IPS-20b (cell line): ENCODE data around the gene CPLX3.

Source experiments
- H3K27ac ChIP-seq: one replicate; pipeline ENCODE4 v1.5.1; 2013; ENCODE audit warnings: low read length
- H3K27me3 ChIP-seq: 2 replicates; pipeline ENCODE4 v1.6.1; 2013; ENCODE audit warnings: mild to moderate bottlenecking, low read length, inconsistent platforms; ENCODE audit not compliant: insufficient read depth
- H3K36me3 ChIP-seq: 2 replicates; pipeline ENCODE4 v1.6.1; 2013; ENCODE audit warnings: low read depth, mild to moderate bottlenecking, inconsistent platforms, low read length, moderate library complexity; ENCODE audit not compliant: insufficient read depth
- H3K4me1 ChIP-seq: 2 replicates; pipeline ENCODE4 v1.6.1; 2013; ENCODE audit warnings: mild to moderate bottlenecking, control low read depth, inconsistent platforms, low read length, moderate library complexity; ENCODE audit not compliant: insufficient read depth
- H3K4me3 ChIP-seq: 2 replicates; pipeline ENCODE4 v1.5.1; 2013; ENCODE audit warnings: mild to moderate bottlenecking, low read length, inconsistent platforms
- H3K9ac ChIP-seq: 2 replicates; pipeline ENCODE4 v1.6.1; 2013; ENCODE audit warnings: low read depth, mild to moderate bottlenecking, inconsistent platforms, low read length, moderate library complexity
- H3K9me3 ChIP-seq: 2 replicates; pipeline ENCODE4 v1.6.1; 2013; ENCODE audit warnings: mild to moderate bottlenecking, low read depth, low read length, inconsistent platforms; ENCODE audit not compliant: insufficient read depth

Gene CPLX3

GRCh38 chr15:74844319-74845207 is 18.1 kb downstream of the CPLX3 start:
- no peak overlapping the region for H3K9ac ChIP-seq
- H3K4me1 ChIP-seq = peaks cover 3% of the 10 kb centered on the region; the same call in 1 of the 2 replicates
- peaks cover 26% of the 10 kb centered on the region; the same call in 1 of the 2 replicates for H3K36me3 ChIP-seq
- H3K4me3 ChIP-seq = no peak overlapping the region
- H3K27me3 ChIP-seq = no peaks in the 10 kb centered on the region
- H3K9me3 ChIP-seq = no peaks in the 10 kb centered on the region
- H3K27ac ChIP-seq = no peak overlapping the region

GRCh38 chr15:74845208-74845568 is 18.8 kb downstream of the CPLX3 start:
- Histone ChIP-seq H3K4me3 (no peak overlapping the region), H3K9me3 (no peaks in the 10 kb centered on the region), H3K27me3 (no peaks in the 10 kb centered on the region), H3K36me3 (peaks cover 31% of the 10 kb centered on the region), H3K9ac (no peak overlapping the region), H3K4me1 (peaks cover 3% of the 10 kb centered on the region; the same call in 1 of the 2 replicates), H3K27ac (no peak overlapping the region)

- Histone ChIP-seq H3K9me3 (no peaks in the 10 kb centered on the region), H3K27me3 (no peaks in the 10 kb centered on the region), H3K4me1 (peaks cover 3% of the 10 kb centered on the region; the same call in 1 of the 2 replicates), H3K4me3 (no peak overlapping the region), H3K9ac (no peak overlapping the region), H3K36me3 (peaks cover 34% of the 10 kb centered on the region), H3K27ac (no peak overlapping the region)
Observed at GRCh38 chr15:74845581-74845980, 19.2 kb downstream of the CPLX3 start.

DNA sequence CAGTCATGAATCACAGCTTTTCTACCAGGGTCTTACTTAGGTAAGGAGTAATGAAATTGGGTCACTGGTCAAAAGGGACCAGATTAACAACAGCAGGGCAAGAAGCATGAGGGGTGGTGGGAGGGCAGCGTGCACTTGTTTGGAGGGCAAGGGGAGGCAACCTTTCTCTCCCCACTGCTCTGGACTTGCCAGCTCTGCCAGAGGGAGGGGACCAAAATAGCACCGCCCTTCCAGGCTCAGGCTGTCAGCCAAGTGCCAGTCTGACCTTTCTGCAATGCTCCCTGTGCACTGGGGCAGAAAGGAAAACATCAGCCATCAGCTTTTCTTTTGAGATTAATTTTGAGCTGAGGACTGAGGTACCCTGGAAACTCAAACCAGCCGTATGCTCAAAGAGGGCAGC is 21.0 kb downstream of the CPLX3 start:
- no peaks in the 10 kb centered on the region for H3K9me3 ChIP-seq
- no peaks in the 10 kb centered on the region; the same call in 1 of the 2 replicates for H3K4me1 ChIP-seq
- H3K36me3 ChIP-seq = peaks cover 45% of the 10 kb centered on the region
- no peaks in the 10 kb centered on the region for H3K27me3 ChIP-seq
- H3K9ac ChIP-seq = no peak overlapping the region
- H3K27ac ChIP-seq = no peak overlapping the region
- H3K4me3 ChIP-seq = no peak overlapping the region

- Histone ChIP-seq H3K27me3 (no peaks in the 10 kb centered on the region), H3K4me3 (no peak overlapping the region), H3K4me1 (no peaks in the 10 kb centered on the region), H3K9me3 (no peaks in the 10 kb centered on the region), H3K27ac (no peak overlapping the region), H3K9ac (no peak overlapping the region), H3K36me3 (peaks cover 55% of the 10 kb centered on the region)
Observed at GRCh38 chr15:74850393-74850792, 24.0 kb downstream of the CPLX3 start.

- no peak overlapping the region for H3K27ac ChIP-seq
- no peak overlapping the region for H3K4me3 ChIP-seq
- no peaks in the 10 kb centered on the region for H3K27me3 ChIP-seq
- no peaks in the 10 kb centered on the region for H3K9me3 ChIP-seq
- no peaks in the 10 kb centered on the region for H3K4me1 ChIP-seq
- no peak overlapping the region for H3K9ac ChIP-seq
- H3K36me3 ChIP-seq = peaks cover 55% of the 10 kb centered on the region
Observed at GRCh38 chr15:74851960-74852359, 25.5 kb downstream of the CPLX3 start.

DNA sequence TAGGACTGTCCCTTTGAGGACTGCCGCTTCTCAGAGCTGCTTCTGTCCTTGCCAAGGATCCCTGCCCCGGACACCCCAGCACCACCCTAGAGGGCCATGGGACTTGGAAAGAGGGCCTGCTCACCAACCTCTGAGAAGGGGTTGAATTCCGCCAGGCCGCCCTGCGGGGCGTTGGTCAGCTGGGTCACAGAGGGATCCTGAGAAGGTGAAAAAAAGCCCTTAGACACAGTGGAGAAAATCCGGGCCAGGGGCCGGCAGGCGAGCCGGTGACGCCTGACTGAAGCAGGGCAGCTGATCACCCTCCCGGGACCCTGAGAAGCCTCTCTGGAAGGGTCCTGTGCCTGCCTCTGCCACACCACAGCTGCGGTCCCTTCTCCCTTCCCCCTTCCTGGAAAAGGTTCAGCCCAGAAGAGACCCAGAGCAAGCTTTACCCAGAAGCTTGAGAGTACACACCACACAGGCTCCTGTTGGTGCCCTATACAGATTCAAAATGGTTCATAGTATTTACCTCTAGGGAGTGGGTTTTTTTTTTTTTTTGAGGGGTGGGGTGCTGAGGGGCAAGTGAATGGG is 28.1 kb downstream of the CPLX3 start:
- H3K4me1 ChIP-seq = no peaks in the 10 kb centered on the region
- H3K9ac ChIP-seq = no peak overlapping the region
- H3K36me3 ChIP-seq = peaks cover 38% of the 10 kb centered on the region

DNA sequence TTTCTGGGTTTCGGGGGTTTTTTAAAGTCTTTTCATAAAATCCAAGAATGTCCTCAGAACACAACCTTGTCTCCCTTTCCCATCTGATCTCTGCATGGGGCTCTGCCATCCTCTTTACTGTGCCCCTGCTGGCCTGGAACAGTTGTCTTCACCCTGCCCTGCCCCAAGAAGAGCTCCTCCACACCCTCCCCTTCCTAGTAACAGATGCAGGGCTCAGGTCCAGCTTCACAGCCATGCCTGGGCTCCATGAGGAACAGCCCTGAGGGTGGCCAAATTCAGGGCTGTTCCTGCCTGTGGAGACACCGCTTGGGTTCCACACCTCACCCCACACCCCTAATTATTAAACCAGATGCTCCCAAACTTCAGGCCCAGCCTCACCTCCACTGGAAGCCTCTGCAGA is 29.4 kb downstream of the CPLX3 start:
- H3K36me3 ChIP-seq = peaks cover 28% of the 10 kb centered on the region
- no peak overlapping the region for H3K27ac ChIP-seq
- H3K4me1 ChIP-seq = no peaks in the 10 kb centered on the region
- no peaks in the 10 kb centered on the region for H3K27me3 ChIP-seq
- H3K4me3 ChIP-seq = no peak overlapping the region
- H3K9ac ChIP-seq = no peak overlapping the region
- H3K9me3 ChIP-seq = no peaks in the 10 kb centered on the region

More for the DNA sequence above, 28.1 kb downstream of the CPLX3 start:
- H3K9me3 ChIP-seq = no peaks in the 10 kb centered on the region
- H3K27me3 ChIP-seq = no peaks in the 10 kb centered on the region
- no peak overlapping the region for H3K27ac ChIP-seq
- no peak overlapping the region for H3K4me3 ChIP-seq

- peaks cover 21% of the 10 kb centered on the region for H3K36me3 ChIP-seq
- no peak overlapping the region for H3K9ac ChIP-seq
- H3K27me3 ChIP-seq = no peaks in the 10 kb centered on the region
- H3K4me3 ChIP-seq = no peak overlapping the region
- no peak overlapping the region for H3K27ac ChIP-seq
- H3K9me3 ChIP-seq = no peaks in the 10 kb centered on the region
- H3K4me1 ChIP-seq = no peaks in the 10 kb centered on the region
Observed at GRCh38 chr15:74856537-74856936, 30.1 kb downstream of the CPLX3 start.

- Histone ChIP-seq H3K27me3 (no peaks in the 10 kb centered on the region), H3K9ac (no peak overlapping the region), H3K36me3 (peaks cover 15% of the 10 kb centered on the region), H3K9me3 (no peaks in the 10 kb centered on the region), H3K4me1 (no peaks in the 10 kb centered on the region), H3K27ac (no peak overlapping the region), H3K4me3 (no peak overlapping the region)
Observed at GRCh38 chr15:74857082-74857655, 30.7 kb downstream of the CPLX3 start.

GRCh38 chr15:74857671-74858368 is 31.4 kb downstream of the CPLX3 start:
- Histone ChIP-seq H3K4me1 (no peaks in the 10 kb centered on the region), H3K27ac (no peak overlapping the region), H3K4me3 (no peak overlapping the region), H3K27me3 (no peaks in the 10 kb centered on the region), H3K36me3 (peaks cover 9% of the 10 kb centered on the region), H3K9ac (no peak overlapping the region), H3K9me3 (no peaks in the 10 kb centered on the region)
